NCI-H82 treated with DMSO at 0.1 percent for 48 hours (cell line): ENCODE measurements around the gene GRID2.
"Not testable (repeated sequence)": the region's sequence is repeated elsewhere in the genome, so short reads cannot be mapped to it uniquely, and the experiment has no call there.

Experiments
- DNase-seq: peaks from one replicate; lab custom pipeline; 2025; ENCODE audit not compliant: unreplicated experiment; lab: John Stamatoyannopoulos, UW

GRID2 gene

GRCh38 chr4:92305148-92305877 is 1.5 kb downstream of the GRID2 start:
- peak; percentile 57 for DNase-seq

GRCh38 chr4:92305878-92306520 is 2.2 kb downstream of the GRID2 start:
- DNase-seq, result peak; percentile 32

GRCh38 chr4:92307181-92307580 is 3.4 kb downstream of the GRID2 start:
- DNase-seq, result no peak

DNA sequence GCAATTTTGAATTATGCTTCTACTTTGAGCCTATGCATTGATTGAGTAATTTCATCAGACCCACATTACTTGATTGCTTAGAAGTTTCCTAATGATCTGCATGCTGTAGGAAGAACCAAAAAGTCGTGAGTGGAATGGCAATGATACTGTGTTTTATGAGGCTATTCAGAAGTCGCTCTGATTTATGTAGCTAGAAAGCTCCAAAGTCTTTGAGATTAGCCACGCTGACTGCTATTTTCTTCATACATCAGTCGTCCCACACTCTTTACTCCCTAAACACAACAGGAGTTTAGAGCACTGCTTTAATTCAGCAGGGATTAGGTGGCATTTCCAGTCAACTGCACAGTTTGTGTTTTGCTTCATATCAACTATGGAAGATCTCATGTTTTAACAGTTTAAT is 4.1 kb downstream of the GRID2 start:
- DNase-seq, result no peak

GRCh38 chr4:92317047-92317446 is 13.3 kb downstream of the GRID2 start:
- no peak for DNase-seq

- no peak for DNase-seq
Measured at GRCh38 chr4:92328095-92328494, 24.3 kb downstream of the GRID2 start.

- DNase-seq, result no peak
Measured at GRCh38 chr4:92333016-92333415, 29.2 kb downstream of the GRID2 start.

DNA sequence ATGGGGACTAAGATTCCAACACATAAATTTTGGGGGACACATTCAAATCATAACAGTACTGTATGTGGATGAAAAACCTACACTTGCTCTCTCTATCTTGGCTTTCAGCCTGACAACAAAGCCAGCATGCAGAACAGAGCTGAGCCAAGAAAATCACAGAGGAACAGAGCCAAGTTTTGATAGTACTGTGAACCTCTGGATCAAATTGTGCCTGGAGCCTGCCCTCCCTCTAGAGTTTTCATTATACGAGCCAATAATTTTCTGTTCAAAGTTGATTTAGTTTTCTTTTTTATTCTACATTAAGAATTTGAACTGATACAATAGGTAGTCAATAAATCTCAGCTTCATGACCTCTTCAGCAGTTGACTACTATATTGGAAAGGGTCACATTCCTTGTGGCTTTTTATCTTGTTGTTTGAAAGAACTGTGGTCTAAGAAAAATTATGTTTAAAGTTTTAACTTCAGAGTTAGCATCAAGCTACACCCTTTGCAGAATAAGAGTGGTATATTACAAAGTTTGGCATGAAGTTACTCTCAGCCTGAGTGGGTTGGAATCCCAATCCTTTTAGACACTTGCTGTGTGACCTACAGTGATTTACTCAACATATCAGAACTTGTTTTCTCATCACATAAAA is 31.1 kb downstream of the GRID2 start:
- DNase-seq, result no peak

DNA sequence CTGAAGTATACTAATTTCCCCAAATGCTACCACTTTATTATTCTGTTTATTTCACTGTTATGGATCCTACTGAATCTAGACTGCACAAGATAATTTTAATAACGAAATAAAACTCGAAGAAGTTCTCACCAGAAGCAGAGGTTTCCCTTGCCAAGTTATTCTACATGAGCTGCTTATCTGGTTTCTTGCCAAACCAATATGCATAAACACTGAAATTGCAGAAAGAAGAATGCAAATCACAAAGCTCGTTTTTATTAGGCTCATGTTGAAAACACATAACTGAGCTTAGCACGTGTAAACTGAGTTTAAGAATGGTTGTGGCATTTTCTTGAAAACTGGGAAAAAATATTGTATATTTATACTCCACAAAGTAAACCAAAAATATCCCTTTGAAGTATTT is 35.9 kb downstream of the GRID2 start:
- no peak for DNase-seq

DNA sequence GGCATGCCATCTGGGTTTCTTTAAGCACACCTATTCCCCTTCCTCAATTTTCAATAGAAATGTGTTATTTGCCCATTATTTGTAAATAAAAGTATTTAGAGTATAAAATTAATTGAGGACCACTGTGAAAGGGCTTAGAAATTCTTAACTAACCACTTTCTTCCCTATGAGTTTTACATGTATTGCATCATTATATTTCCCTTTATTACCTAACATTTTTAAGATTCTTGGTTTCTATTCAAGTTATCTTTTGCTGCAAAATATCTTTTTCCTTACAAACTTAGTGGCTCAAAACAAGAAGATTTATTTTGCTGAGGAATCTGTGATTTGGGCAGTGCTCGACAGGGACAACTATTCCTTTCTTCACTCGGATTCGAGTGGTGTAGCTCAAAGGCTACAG is 40.5 kb downstream of the GRID2 start:
- no peak for DNase-seq

DNA sequence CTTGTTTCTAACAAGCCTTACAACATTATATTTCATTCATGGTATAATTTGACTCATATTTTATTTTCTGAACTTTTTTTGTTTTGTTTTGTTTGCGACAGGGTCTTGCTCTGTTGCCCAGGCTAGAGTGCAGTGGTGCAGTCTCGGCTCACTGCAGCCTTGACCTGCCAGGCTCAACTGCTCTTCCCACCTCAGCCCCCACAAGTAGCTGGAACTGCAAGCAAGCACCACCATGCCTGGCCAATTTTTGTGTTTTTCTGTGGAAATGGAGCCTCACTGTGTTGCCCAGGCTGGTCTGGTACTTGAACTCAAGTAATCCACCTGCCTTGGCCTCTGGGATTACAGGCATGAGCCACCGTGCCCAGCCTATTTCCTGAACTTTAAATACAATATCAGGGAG is 42.5 kb downstream of the GRID2 start:
- DNase-seq, result no peak

DNA sequence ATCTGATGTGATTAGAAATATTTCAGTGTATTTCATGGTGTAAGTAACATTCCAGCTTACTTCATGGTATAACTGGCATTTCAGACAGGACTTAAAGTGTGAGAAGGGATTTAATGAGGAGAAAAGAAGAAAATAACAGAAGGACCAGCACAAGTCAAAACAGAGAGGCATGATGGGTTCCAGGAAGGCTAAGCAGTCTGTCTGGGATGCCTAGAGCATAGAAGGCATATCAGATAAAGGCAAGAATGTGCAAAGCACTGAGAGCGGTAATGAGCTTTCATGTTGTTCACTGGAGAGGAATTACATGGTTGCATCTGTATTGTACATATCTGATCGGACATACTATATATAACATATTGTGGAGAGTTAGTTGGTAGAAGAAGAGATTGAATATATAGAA is 54.2 kb downstream of the GRID2 start:
- no peak for DNase-seq

GRCh38 chr4:92359491-92359890 is 55.7 kb downstream of the GRID2 start:
- DNase-seq, result no peak

GRCh38 chr4:92362028-92362427 is 58.3 kb downstream of the GRID2 start:
- no peak for DNase-seq

- DNase-seq, result peak; percentile 55
Measured at GRCh38 chr4:92368653-92369052, 64.9 kb downstream of the GRID2 start.

GRCh38 chr4:92381616-92382015 is 77.8 kb downstream of the GRID2 start:
- no peak for DNase-seq

DNA sequence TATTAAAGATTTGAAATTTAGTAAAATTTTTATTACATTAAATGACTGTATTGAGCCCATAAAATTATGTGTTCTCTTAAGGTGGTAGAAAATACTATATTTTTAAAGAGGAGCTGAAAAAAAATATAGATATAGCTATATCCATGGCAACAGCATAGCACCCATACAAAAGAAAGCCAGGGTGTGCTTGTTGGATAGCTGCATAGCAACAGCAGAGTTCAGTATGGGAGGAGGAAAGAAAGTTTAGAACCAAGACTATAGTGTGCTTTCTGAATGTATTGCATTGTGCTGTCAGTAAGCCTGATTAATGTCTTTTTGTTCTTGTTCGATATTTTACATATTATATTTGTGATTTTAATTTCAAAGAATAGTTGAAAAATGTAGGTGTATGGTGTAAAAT is 78.4 kb downstream of the GRID2 start:
- DNase-seq, result no peak

DNA sequence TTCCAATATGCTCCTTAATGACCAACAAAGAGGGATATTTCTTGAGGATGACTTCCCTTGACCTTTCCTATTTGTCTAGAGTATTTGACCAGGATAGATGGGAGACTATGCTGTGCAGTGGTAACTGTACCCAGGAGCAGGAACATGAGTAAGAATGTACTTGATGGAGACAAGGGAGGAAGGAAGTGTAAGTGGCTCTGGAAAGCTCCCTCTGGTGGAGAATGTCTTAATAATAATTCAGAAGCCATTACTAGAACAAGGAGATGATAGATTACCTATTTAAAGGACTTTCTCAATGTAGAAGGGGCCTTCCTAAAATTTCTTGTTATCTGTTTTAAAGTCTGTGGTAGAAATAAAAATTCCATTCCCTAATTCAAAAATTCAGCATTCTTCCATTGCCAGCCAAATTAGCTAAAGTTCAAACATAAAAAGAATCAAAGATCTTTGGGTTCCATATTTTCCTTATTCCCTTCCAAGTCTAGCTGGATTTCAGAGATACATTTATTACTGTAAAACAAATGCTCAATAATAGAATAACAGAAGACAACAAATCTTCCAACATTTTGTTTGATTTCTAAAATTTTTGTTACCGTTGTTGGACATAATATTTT is 83.8 kb downstream of the GRID2 start:
- peak; percentile 29 for DNase-seq

GRCh38 chr4:92399032-92399431 is 95.3 kb downstream of the GRID2 start:
- no peak for DNase-seq

DNA sequence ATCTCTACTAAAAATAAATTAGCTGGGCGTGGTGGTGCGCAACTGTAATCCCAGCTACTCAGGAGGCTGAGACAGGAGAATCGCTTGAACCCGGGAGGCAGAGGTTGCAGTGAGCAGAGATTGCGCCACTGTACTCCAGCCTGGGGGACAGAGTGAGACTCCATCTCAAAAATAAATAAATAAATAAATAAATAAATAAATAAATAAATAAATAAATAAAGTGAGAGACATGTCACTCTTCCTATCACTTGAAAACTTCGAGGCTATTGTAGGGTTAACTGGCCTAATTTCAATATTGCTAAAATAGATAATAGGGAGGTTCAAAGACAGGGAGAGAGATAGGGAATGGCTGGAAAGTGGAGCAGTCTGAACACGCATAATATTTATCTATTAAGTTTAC is 99.8 kb downstream of the GRID2 start:
- DNase-seq, result not testable (repeated sequence)

DNA sequence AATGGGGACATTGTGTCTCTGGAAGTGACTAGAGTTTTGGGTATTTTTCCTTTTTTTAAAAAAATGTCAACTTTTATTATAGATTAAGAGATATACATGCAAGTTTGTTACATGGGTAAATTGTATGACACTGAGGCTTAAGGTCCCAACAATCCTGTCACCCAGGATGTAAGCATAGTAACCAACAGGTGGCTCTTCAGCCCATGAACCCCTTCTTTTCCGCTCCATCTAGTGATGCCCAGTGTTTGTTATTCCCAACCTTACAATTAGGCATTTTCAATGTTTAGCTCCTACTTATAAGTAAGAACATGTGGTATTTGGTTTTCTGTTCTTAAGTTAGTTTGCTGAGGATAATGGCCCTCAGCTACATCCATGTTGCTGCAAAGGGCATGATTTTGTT is 102.7 kb downstream of the GRID2 start:
- no peak for DNase-seq

DNA sequence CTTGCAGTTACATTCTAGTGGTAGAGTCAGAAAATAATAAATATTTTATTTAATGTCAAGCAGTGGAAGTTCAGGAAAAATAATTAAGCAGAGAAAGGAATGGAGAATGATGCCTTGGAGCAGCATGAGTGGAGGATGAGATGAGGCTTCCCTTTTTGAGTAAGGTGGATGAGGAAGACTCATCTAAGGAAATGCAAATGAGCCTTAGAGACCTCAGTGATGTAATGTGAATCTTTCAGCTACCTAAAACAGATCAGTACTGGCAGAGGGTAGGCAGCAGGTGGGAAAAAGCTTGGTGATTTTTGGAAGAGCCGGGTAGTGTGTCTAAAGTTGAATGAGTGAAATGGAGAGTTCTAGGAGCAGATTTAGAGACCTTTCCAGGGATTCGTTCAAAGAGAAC is 118.2 kb downstream of the GRID2 start:
- DNase-seq, result no peak
